GM10248 (cell line): Measurements from ENCODE around the gene HAUS1.
"Not testable (repeated sequence)": the region's sequence is repeated elsewhere in the genome, so short reads cannot be mapped to it uniquely, and the experiment has no call there.

ENCODE experiments used
- CTCF ChIA-PET: fragments of 300-600 bp; sonication (Branson Sonifier 250); formaldehyde crosslinking; extraction: SDS; loops from one replicate; lab custom pipeline; 2021; ENCODE audit warnings: antibody characterized with exemption; lab: Yijun Ruan, JAX
- POLR2A ChIA-PET: fragments of 350-650 bp; sonication (Branson Sonifier 250); formaldehyde crosslinking; extraction: SDS; loops from one replicate; lab custom pipeline; 2020; ENCODE audit warnings: antibody characterized with exemption; lab: Yijun Ruan, JAX
- DNase-seq: peaks from one replicate; pipeline ENCODE4 v3.0.0; 2012; ENCODE audit errors: extremely low spot score
- CTCF ChIP-seq: IDR thresholded peaks from 2 replicates; pipeline ENCODE4 v1.5.1; 2012; ENCODE audit warnings: mild to moderate bottlenecking, low read depth; ENCODE audit errors: extremely low read depth, missing control alignments, control extremely low read depth

Gene HAUS1

DNA sequence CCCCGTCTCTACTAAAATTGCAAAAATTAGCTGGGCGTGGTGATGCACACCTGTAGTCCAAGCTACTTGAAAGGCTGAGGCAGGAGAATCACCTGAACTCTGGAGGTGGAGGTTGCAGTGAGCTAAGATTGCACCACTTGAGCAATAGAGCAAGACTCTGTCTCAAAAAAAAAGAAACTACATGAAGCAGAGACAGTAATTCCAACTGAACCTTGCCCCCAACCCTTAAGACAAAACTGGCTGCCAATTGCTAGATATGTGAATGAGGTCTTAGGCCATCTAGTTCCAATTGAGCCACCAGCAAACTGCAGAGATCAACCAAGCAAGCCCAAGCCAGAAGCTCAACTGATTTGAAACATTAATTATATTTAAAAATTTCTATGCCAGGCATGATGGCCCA, 25.9 kb downstream of the HAUS1 start:
- POLR2A ChIA-PET: no interaction called here
- CTCF ChIA-PET: interaction anchor here (1.1 to 1.2 kb wide), 2 partner anchors 11 to 47 kb away, joined by 3 read pairs; no protein-coding TSS in a partner anchor
- no peak for TF ChIP-seq CTCF
- DNase-seq: no peak

DNA sequence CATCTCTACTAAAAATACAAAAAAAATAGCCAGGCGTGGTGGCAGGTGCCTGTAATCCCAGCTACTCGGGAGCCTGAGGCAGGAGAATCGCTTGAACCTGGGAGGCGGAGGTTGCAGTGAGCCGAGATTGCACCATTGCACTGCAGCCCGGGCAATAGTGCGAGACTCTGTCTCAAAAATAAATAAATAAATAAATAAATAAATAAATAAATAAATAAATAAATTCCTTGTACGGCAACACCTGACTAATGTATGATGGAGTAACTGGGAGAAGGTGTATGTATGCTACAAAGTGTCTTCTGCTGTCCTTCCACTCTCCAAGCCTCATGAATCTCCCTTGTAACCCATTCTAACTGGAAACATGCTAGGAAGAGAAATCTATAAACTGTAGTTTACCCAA, 26.4 kb downstream of the HAUS1 start:
- POLR2A ChIA-PET, DNase-seq: not testable (repeated sequence)
- CTCF ChIA-PET: interaction anchor here (1.1 kb wide), 1 partner anchor 12 kb away, joined by 3 read pairs; no protein-coding TSS in a partner anchor

DNA sequence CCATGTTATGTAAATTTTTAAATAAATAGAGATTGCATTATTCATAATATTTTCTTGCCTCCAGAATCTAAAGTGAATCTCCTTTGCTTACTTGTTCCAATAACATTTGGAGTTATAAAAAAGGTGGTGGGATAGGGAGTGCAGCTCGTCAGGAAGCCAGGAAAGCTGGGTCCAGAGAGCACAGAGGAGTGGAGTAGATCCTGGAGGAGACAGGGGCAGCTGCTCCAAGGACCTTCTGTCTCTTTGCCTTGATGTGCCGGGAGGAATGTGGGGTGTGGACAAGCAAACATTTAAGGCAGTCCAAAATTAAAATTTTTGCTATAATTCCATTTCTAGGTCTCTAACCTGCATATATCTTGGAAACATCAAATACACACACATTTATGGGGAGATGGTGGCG, 29.3 kb downstream of the HAUS1 start:
- no peak for TF ChIP-seq CTCF
- DNase-seq: no peak
- CTCF ChIA-PET: no interaction called here
- POLR2A ChIA-PET: no interaction called here

DNA sequence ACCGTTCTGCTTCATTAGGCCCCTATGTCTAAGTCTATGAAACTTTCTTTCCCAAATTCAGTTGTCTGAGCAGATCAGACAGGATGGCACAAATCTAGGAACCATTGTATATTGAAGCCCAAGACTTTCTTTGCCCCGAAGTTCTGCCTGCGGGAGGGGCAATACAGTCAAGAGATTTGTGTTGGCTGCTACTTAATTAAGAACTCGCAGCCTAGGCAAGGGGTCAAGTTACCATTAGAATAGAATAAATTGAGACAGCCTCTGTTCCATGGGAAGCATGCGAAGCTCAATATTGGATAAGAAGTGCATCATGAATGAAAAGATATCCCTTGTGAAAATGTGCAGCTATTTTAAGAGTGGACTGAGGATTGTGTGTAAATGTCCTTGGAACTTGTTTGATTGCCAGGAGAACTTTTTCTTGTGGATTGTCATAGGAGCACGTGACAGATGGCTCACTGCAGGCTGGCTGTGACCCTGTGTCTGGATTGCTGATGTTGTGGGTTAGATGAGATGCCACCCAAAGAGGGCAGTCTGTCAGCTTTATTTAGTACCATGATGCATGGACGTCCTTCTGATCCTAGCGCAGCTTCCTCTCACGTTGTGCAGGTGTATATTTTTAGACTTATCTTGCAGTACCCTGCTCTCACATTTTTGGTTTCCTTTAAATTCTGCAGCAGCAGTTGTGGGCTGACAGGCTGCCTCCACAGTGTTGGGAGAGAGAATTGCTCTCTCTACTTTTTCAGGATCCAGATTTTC, 30.9 kb downstream of the HAUS1 start:
- TF ChIP-seq CTCF: no peak
- no peak for DNase-seq
- ChIA-PET CTCF (interaction anchor here (1.0 to 2.9 kb wide), 4 partner anchors 13 to 149 kb away, joined by 3 to 17 read pairs (median 6); a partner anchor contains a TSS), POLR2A (no interaction called here)

GRCh38 chr18:46140173-46140572, 36.0 kb downstream of the HAUS1 start:
- ChIA-PET CTCF (interaction anchor here (1.1 to 2.8 kb wide), 3 partner anchors 9 to 517 kb away, joined by 3 to 12 read pairs (median 11); partner anchors contain the start of gene LOXHD1), POLR2A (no interaction called here)
- DNase-seq: no peak
- no peak for TF ChIP-seq CTCF

DNA sequence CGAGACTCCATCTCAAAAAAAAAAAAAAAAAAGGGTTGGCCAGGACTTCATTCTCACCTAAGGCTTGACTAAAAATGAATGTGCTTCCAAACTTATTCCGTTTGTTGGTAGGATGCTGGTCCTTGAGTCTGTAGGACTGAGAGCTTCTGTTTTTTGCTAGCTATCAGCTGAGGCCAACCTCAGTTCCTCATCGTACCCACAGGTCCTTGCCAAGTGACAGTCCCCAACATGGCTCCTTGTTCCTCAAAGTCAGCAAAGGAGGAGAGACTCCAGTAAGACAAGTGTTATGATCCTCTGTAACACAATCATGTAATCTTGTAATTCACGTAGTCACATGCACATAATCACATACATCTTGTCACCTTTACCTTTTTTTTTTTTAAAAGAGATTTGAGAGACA, 37.0 kb downstream of the HAUS1 start:
- no peak for TF ChIP-seq CTCF
- CTCF ChIA-PET: interaction anchor here (1.0 to 2.8 kb wide), 3 partner anchors 12 to 516 kb away, joined by 3 to 12 read pairs (median 11); partner anchors contain the start of gene LOXHD1
- POLR2A ChIA-PET: interaction anchor here (0.7 kb wide), 1 partner anchor 110 kb away, joined by 3 read pairs; no protein-coding TSS in a partner anchor
- no peak for DNase-seq

- ChIA-PET CTCF (interaction anchor here (0.7 to 12.4 kb wide), 15 partner anchors 8 to 510 kb away, joined by 3 to 148 read pairs (median 3); partner anchors contain the start of gene LOXHD1), POLR2A (no interaction called here)
- TF ChIP-seq CTCF: peak; percentile 67
- peak; percentile 43 for DNase-seq
These were observed 44.6 kb downstream of the HAUS1 start for GRCh38 chr18:46148810-46149209.
